GM12874 (cell line): Measurements from ENCODE around the gene FAT3.

ENCODE experiments used
- CTCF ChIP-seq: IDR thresholded peaks from 2 replicates; pipeline ENCODE4 v1.5.1; 2011; ENCODE audit warnings: low read depth, mild to moderate bottlenecking, control low read depth, low read length, moderate library complexity; ENCODE audit not compliant: insufficient read depth

Gene FAT3

GRCh38 chr11:92236856-92237255, 12.2 kb downstream of the FAT3 start:
- no peak for TF ChIP-seq CTCF

- no peak for TF ChIP-seq CTCF
Observed at GRCh38 chr11:92240916-92241315, 16.3 kb downstream of the FAT3 start.

GRCh38 chr11:92245700-92246271, 21.2 kb downstream of the FAT3 start:
- TF ChIP-seq CTCF = no peak

GRCh38 chr11:92246630-92247029, 22.0 kb downstream of the FAT3 start:
- no peak for TF ChIP-seq CTCF

GRCh38 chr11:92249156-92249753, 24.6 kb downstream of the FAT3 start:
- no peak for TF ChIP-seq CTCF

GRCh38 chr11:92251980-92252379, 27.4 kb downstream of the FAT3 start:
- TF ChIP-seq CTCF = no peak

- no peak for TF ChIP-seq CTCF
Observed at GRCh38 chr11:92253421-92253820, 28.8 kb downstream of the FAT3 start.
